Spleen (tissue), 7 donors: ENCODE results near the gene KCTD5.
A peak's percentile ranks its signal among the peaks of the same experiment; 100 is the strongest.

ENCODE experiments used
- POLR2AphosphoS5 ChIP-seq, 3 donors: sonication (generic); formaldehyde crosslinking; IDR thresholded peaks; one replicate each; pipeline ENCODE4 v1.5.1; 2017; ENCODE audit warnings: antibody characterized with exemption in 3 of 3
- TF ChIP-seq, protein P1 (sequence below), 11 experiments: fragments of 200-600 bp in 7 of 11; fragments of 450-650 bp in 4 of 11; sonication (generic) in 4 of 11; IDR thresholded peaks in 8 of 11; conservative IDR thresholded peaks in 3 of 11; 1 replicate in 7 of 11; 2 replicates in 4 of 11; pipeline versions ENCODE4 v1.4.0 to v1.8.0; 2016 to 2021; ENCODE audit warnings: antibody characterized with exemption in 11 of 11, inconsistent platforms in 4 of 11, mild to moderate bottlenecking in 1 of 11
- donor health status: DM: no; HTN: no; CAD: no; lungs with moderate emphysema.
- donor health status: DM: no; HTN: no; CAD: no.
- donor health status: DM: no; HTN: no; CAD: no.

DNA sequence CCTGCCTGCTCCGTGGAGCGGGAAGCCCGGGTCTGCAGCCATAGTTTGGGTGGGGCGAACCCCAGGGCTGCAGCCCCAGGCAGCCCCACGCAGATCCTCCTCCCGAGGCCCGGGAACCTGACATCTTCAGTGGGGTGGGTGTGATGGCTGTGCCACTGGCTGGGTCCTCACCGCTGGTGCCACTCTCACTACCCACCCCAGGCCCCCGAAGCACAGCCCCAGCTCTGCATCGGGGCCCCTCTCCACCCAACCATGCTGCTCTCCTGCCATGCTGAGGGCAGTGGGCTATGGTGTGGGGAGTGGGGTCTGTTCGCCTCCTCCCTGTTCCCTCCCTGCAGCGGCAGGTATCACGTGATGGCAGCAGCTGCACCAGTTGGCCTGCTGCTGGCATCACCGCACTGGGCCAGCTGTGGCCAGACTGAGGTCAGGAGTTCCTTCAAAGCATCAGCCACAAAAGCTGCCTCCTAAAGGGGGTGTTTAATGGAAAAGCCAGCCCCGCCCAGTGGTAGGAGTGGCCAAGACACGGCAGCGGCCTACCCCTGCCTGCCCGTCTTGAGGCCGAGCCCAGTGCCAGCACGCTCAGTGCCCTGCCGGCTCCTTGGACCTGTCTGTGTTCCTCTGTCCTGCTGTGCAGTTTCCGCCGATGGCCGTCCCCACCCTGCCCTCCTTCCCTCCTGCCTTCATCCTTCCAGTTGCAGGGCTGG, 10.8 kb downstream of the KCTD5 start:
- peak in 2 of 3 donors; percentile 30 to 45 for TF ChIP-seq POLR2AphosphoS5 (IDR thresholded peaks at IDR 0.05)
- TF ChIP-seq, protein P1, sequence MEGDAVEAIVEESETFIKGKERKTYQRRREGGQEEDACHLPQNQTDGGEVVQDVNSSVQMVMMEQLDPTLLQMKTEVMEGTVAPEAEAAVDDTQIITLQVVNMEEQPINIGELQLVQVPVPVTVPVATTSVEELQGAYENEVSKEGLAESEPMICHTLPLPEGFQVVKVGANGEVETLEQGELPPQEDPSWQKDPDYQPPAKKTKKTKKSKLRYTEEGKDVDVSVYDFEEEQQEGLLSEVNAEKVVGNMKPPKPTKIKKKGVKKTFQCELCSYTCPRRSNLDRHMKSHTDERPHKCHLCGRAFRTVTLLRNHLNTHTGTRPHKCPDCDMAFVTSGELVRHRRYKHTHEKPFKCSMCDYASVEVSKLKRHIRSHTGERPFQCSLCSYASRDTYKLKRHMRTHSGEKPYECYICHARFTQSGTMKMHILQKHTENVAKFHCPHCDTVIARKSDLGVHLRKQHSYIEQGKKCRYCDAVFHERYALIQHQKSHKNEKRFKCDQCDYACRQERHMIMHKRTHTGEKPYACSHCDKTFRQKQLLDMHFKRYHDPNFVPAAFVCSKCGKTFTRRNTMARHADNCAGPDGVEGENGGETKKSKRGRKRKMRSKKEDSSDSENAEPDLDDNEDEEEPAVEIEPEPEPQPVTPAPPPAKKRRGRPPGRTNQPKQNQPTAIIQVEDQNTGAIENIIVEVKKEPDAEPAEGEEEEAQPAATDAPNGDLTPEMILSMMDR (IDR thresholded peaks at IDR 0.05 in 8 of 11, conservative IDR thresholded peaks at IDR 0.05 in 3 of 11): no peak
